Activated CD4-positive, alpha-beta T cell treated with anti-CD3 and anti-CD28 coated beads, Interleukin-2, amount 10 ng/mL, durations not matched to agents 7 days and 5 days (primary cell): Measurements from ENCODE around the gene PALM2AKAP2. TPM values are rescaled to one million over a fixed set of nuclear protein-coding genes. Genes with fewer than 3 reads are reported as not detected.

ENCODE experiments used
- CTCF ChIA-PET: fragments of 350-600 bp; sonication (Branson Sonifier 250); formaldehyde crosslinking; loops from one replicate; lab custom pipeline; 2021; ENCODE audit warnings: antibody characterized with exemption; lab: Charles Lee
- POLR2A ChIA-PET: fragments of 350-600 bp; sonication (Branson Sonifier 250); formaldehyde crosslinking; loops from one replicate; lab custom pipeline; 2021; ENCODE audit warnings: antibody characterized with exemption; lab: Charles Lee
- DNase-seq: peaks from one replicate; pipeline ENCODE4 v3.0.0-alpha.2; 2020
- H3K27ac Mint-ChIP-seq: one replicate; pipeline ENCODE4 v1.8.0; 2021; ENCODE audit warnings: mild to moderate bottlenecking, moderate library complexity, mixed read lengths
- H3K27me3 Mint-ChIP-seq: one replicate; pipeline ENCODE4 v1.8.0; 2021; ENCODE audit warnings: mixed read lengths
- H3K36me3 Mint-ChIP-seq: one replicate; pipeline ENCODE4 v1.8.0; 2021; ENCODE audit warnings: low read depth, mixed read lengths
- H3K4me1 Mint-ChIP-seq: one replicate; pipeline ENCODE4 v1.8.0; 2021; ENCODE audit warnings: mixed read lengths
- H3K4me3 Mint-ChIP-seq: one replicate; pipeline ENCODE4 v1.8.0; 2021; ENCODE audit warnings: mild to moderate bottlenecking, moderate library complexity, mixed read lengths
- H3K9me3 Mint-ChIP-seq: one replicate; pipeline ENCODE4 v1.8.0; 2021; ENCODE audit warnings: mixed read lengths
- total RNA-seq, 2 experiments: library from RNA; stranded (reverse); gene quantifications; one replicate each; pipeline ENCODE4 v1.2.3, GENCODE V29; 2021

PALM2AKAP2 gene
- total RNA-seq, 2 experiments from 2014 or later, result 0.19 TPM; not detected in 1

DNA sequence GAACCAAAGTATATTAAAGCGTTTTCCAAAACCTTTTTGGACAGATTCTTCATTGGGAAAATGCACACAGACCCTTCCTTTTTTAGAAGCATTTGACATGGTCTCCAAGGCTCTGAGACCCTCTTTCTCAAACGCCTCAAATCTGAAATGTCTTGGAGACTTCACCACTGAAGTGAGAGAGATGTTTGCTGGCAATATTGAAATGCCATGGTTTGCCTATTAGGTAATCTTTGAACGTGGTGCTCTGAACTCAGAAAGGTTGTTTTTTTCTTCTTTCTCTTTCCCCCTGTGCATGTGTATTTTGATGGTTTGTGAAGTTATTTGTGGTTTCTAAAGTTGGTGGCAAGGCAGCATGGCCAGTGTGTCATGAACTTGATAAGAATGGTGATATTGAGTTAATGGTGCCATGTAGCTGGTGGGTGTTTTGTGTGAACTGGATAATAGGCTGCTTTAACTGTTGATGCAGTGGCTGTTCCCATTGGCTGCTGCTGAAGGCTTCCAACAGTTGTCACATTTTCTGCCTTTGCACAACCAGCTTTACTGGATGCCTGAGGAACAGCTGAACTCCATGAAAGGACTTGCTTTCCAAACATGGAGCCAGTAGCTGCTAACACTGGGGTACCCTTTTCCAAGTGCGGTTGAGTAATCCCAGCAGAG lies 1.7 kb downstream of the PALM2AKAP2 start:
- Mint-ChIP-seq H3K4me3 (no peak overlapping the region), H3K36me3 (no peaks in the 10 kb centered on the region), H3K4me1 (peaks cover 2% of the 10 kb centered on the region), H3K27me3 (peaks cover 49% of the 10 kb centered on the region), H3K9me3 (no peaks in the 10 kb centered on the region), H3K27ac (no peak overlapping the region)
- ChIA-PET POLR2A (no interaction called here), CTCF (no interaction called here)
- no peak for DNase-seq

DNA sequence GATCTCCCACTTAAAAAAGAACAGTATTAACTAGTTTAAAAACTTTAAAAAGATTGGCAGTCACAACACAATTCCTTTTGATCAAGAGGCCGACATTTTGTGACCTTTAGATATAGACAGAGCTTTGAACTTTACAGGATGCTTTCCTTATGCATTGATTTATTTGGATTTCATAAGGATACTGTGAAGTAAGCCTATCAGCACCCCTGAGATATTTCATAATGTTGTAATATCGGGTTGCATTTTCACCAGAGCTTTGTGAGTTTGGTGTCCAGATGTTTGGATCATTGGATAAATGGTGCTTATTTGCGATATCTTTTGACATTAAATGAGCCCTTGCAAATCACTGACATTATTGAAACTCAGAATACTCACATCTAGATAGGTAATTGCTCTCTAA lies 7.7 kb downstream of the PALM2AKAP2 start:
- CTCF ChIA-PET, result no interaction called here
- Mint-ChIP-seq H3K27ac (no peak overlapping the region), H3K4me1 (no peaks in the 10 kb centered on the region), H3K4me3 (no peak overlapping the region), H3K36me3 (no peaks in the 10 kb centered on the region), H3K27me3 (peaks cover 13% of the 10 kb centered on the region), H3K9me3 (no peaks in the 10 kb centered on the region)
- POLR2A ChIA-PET, result no interaction called here
- DNase-seq, result no peak

DNA sequence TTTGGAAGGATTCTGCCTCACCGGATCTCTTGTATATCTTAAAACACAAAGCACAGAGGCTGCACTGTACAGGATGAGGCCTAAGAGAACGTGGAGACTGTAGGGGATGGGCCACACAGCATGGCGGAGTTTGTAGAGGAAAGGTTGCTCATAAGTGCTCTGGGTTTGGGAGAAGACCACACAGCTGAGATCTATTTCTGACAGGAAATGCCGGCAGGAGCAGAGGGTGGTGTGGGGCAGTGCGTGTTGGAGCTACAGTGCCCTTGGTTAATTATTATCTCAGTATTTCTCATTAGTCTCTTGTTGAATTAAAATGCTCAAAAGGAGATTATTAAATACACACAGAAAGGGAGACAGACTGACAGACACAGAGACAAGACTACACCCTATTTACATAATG lies 9.6 kb downstream of the PALM2AKAP2 start:
- no peak overlapping the region for H3K4me3 Mint-ChIP-seq
- ChIA-PET CTCF (no interaction called here), POLR2A (no interaction called here)
- H3K4me1 Mint-ChIP-seq, result no peaks in the 10 kb centered on the region
- no peaks in the 10 kb centered on the region for H3K9me3 Mint-ChIP-seq
- no peak overlapping the region for H3K27ac Mint-ChIP-seq
- no peaks in the 10 kb centered on the region for H3K36me3 Mint-ChIP-seq
- no peak for DNase-seq
- H3K27me3 Mint-ChIP-seq, result peaks cover 13% of the 10 kb centered on the region

DNA sequence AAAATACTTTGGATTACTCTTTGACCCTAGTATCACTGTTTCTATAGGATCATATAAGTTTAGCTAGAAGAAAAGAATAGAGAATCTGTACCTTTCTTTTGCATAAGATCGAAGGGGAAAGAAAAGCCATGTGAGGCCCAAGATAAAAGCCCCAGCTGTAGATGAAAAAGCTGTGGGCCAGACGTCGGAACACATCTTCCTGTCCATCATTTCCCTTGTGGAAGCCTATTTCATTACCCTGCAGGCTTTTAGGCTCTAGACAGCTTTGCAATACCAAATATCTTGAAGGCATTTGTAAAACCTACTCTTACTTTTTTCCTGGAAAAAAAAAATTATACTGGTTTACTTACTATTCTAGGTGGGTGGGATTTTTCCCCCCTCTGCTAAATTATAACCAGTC lies 10.0 kb downstream of the PALM2AKAP2 start:
- Mint-ChIP-seq H3K27me3 (peaks cover 13% of the 10 kb centered on the region), H3K36me3 (no peaks in the 10 kb centered on the region), H3K4me1 (no peaks in the 10 kb centered on the region), H3K9me3 (no peaks in the 10 kb centered on the region), H3K27ac (no peak overlapping the region), H3K4me3 (no peak overlapping the region)
- CTCF ChIA-PET, result no interaction called here
- POLR2A ChIA-PET, result no interaction called here
- no peak for DNase-seq

DNA sequence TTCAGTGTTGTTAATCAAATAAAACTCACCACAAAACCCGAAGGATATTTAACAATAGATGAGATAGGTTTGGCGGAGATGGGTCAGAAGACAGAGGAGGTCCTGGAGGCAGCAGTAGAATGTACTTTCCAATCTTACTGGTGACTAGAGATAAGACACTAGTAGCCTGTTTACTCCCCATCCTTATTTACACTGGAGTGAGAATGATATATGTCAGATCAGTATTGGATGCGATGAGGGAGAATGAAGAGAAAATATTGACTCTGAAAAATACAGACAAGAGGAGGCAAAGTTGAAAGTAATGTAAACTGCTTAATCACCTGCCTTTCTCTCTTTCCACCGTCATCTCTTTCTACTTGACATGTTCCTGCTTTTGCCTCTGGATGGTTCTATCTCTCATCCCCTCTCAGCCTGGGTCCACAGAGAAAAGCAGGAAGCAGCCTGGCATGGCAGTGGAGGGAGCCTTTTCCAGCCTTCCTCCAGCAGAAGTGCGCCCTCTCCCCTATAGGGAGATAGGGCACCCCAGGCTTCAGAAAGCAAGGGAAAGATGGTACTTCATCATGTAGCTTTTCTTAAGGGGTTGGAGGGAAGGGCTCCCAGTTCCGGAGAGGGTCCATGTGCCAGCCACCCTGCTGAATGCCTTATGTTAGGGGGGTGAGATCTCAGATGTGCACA lies 11.1 kb downstream of the PALM2AKAP2 start:
- ChIA-PET CTCF (interaction anchor here (0.5 kb wide), 1 partner anchor 841 kb away, joined by 5 read pairs; no protein-coding TSS in a partner anchor), POLR2A (no interaction called here)

DNA sequence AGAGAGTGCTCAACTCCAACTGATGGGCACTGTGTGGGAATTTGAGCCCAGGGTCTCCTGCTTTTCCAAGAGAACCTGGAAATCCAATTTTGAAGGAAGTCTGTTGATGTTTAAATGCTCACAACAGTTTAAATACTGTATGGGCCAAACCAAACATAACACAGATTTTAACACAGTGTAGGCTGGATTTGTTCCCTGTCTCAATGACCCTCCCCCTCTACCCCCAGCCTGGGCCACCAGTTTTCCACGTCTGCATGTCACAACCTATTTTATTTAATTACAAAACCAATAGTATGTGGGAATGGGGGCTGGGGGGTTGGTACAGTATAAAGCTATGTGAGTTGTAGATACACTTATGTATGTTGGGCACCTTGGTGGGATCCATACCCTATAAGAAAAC lies 11.7 kb downstream of the PALM2AKAP2 start:
- DNase-seq, result no peak
- H3K4me1 Mint-ChIP-seq, result no peaks in the 10 kb centered on the region
- no peak overlapping the region for H3K4me3 Mint-ChIP-seq
- H3K9me3 Mint-ChIP-seq, result no peaks in the 10 kb centered on the region
- H3K36me3 Mint-ChIP-seq, result no peaks in the 10 kb centered on the region
- ChIA-PET POLR2A (no interaction called here), CTCF (interaction anchor here (0.5 kb wide), 1 partner anchor 842 kb away, joined by 5 read pairs; no protein-coding TSS in a partner anchor)
- no peak overlapping the region for H3K27ac Mint-ChIP-seq
- peaks cover 13% of the 10 kb centered on the region for H3K27me3 Mint-ChIP-seq

More for the DNA sequence above, 11.1 kb downstream of the PALM2AKAP2 start:
- peaks cover 13% of the 10 kb centered on the region for H3K27me3 Mint-ChIP-seq
- no peak overlapping the region for H3K27ac Mint-ChIP-seq
- DNase-seq, result no peak
- no peak overlapping the region for H3K4me3 Mint-ChIP-seq
- no peaks in the 10 kb centered on the region for H3K9me3 Mint-ChIP-seq
- H3K4me1 Mint-ChIP-seq, result no peaks in the 10 kb centered on the region
- no peaks in the 10 kb centered on the region for H3K36me3 Mint-ChIP-seq

DNA sequence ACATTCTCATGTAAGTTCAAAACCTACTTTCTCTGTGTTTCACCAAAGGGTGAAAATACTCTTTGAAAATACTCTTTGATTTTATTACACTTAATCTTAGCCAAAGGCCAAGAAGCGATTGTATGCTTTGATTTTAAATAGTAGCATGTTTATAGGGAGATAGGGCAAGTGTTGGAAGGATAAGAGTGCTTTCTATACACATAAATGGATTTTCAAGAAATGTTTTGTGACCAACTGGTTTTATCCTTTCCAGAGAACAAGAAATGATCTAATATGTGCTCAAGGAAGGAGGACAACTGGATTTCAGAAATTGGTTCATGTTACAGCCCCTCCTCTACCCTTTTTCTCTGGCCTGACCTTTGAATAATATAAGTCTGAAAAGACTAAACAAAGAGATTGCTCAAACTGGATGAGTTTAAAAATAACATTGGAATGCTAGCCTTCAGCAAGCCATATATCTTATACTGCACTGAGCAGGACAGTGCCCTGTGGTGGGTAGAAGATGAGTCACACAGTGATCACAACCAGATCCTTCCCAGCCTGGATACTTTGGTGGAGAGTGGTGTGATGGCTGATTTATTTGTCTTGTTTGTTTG lies 13.1 kb downstream of the PALM2AKAP2 start:
- Mint-ChIP-seq H3K4me1 (no peaks in the 10 kb centered on the region), H3K36me3 (no peaks in the 10 kb centered on the region), H3K27ac (no peak overlapping the region), H3K9me3 (no peaks in the 10 kb centered on the region), H3K27me3 (peaks cover 13% of the 10 kb centered on the region), H3K4me3 (no peak overlapping the region)
- POLR2A ChIA-PET, result no interaction called here
- DNase-seq, result no peak
- CTCF ChIA-PET, result no interaction called here

DNA sequence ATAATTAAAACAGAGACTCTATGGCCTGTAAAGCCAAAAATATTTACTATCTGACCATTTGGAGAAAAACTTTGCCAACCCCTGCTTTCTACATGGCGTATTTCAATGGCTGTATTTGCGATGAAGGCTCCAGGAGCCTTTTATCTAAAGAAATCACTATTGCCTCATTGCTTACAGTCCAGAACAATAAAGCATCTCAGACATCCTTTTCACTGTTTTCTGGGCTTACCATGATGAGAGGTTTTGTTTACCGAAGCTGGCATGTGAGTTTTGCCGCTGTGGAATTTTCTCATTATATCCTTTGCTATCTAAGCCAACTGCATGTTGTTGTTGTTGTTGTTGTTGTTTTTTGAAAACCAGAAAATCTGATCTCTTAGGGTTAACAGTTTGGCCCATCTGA lies 13.9 kb downstream of the PALM2AKAP2 start:
- no peaks in the 10 kb centered on the region for H3K4me1 Mint-ChIP-seq
- no peak overlapping the region for H3K4me3 Mint-ChIP-seq
- no peak for DNase-seq
- ChIA-PET POLR2A (no interaction called here), CTCF (no interaction called here)
- no peak overlapping the region for H3K27ac Mint-ChIP-seq
- no peaks in the 10 kb centered on the region for H3K36me3 Mint-ChIP-seq
- no peaks in the 10 kb centered on the region for H3K9me3 Mint-ChIP-seq
- H3K27me3 Mint-ChIP-seq, result peaks cover 13% of the 10 kb centered on the region

DNA sequence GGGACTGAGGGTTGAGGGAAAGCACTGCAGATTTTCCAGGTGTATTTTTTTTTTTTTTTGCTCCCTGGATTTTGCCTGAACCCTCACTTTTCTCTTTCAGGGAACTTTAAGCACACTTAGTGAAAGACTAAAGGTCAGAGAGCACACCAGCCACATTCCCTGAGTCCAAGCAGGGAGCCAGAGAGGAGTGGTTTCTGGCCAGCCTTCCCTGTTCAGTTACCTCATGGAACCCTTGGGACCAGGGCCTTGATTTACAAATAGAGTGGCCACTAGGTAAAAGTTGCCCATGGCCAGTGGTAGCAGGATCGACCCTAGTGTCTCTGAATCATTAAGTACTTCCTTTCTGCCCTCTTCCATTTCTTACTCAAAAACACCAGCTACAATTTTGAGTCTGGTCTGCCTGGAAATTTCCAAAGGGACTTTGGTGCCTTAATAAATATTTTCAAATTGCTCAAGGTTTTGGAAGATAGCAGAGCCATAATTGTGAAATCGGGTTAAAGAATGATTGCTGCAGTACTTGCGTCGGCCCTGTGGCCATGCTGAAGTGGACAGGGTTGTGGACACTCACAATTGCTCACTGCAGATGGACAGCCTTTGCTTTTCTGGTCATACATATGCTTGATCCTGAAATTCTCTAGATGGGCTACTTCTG lies 14.5 kb downstream of the PALM2AKAP2 start:
- ChIA-PET CTCF (no interaction called here), POLR2A (no interaction called here)
- peaks cover 13% of the 10 kb centered on the region for H3K27me3 Mint-ChIP-seq
- H3K27ac Mint-ChIP-seq, result no peak overlapping the region
- H3K4me3 Mint-ChIP-seq, result no peak overlapping the region
- no peaks in the 10 kb centered on the region for H3K4me1 Mint-ChIP-seq
- H3K9me3 Mint-ChIP-seq, result no peaks in the 10 kb centered on the region
- H3K36me3 Mint-ChIP-seq, result no peaks in the 10 kb centered on the region
- DNase-seq, result no peak

DNA sequence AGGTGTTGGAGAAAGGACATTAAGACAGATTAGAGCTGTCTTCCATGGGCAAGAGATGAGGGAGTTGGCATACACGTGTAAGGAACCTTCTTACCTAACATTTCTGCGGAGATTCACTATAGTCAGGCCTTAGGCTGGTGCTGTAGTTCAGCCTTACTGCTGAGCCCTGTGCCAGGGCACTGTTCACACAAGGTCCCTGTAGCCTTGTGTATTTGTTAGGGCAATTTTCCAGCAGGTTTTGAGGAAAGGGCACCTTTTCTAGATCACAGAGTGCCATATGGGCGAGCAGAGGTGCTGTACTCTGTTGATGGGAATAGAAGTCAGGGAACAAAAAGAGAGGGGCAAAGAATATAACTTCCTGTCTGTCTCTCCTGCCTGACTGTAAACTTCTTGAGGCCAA lies 15.6 kb downstream of the PALM2AKAP2 start:
- ChIA-PET POLR2A (no interaction called here), CTCF (no interaction called here)
- H3K4me1 Mint-ChIP-seq, result no peaks in the 10 kb centered on the region
- H3K36me3 Mint-ChIP-seq, result no peaks in the 10 kb centered on the region
- no peak overlapping the region for H3K4me3 Mint-ChIP-seq
- H3K27me3 Mint-ChIP-seq, result peaks cover 13% of the 10 kb centered on the region
- no peak for DNase-seq
- no peak overlapping the region for H3K27ac Mint-ChIP-seq
- no peaks in the 10 kb centered on the region for H3K9me3 Mint-ChIP-seq

DNA sequence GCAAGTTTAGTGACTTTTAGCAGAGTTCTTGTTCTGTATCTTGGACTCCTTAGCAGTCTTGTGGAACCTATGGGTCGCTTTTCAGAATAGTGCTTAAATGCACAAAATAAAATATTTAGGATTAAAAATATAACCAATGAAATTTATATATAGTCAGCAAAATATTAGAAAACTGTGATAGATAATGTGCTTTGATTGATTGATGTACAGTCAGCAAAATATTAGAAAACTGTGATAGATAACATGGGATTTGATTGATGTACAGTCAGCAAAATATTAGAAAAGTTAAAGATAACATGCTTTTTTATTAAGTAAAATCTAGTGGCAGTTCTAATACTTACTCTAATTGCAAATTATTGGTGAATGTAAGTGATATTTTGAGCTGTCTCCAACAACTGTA lies 16.1 kb downstream of the PALM2AKAP2 start:
- Mint-ChIP-seq H3K4me1 (no peaks in the 10 kb centered on the region), H3K27me3 (peaks cover 13% of the 10 kb centered on the region), H3K36me3 (no peaks in the 10 kb centered on the region), H3K9me3 (no peaks in the 10 kb centered on the region), H3K27ac (no peak overlapping the region), H3K4me3 (no peak overlapping the region)
- CTCF ChIA-PET, result no interaction called here
- POLR2A ChIA-PET, result no interaction called here
- DNase-seq, result no peak

DNA sequence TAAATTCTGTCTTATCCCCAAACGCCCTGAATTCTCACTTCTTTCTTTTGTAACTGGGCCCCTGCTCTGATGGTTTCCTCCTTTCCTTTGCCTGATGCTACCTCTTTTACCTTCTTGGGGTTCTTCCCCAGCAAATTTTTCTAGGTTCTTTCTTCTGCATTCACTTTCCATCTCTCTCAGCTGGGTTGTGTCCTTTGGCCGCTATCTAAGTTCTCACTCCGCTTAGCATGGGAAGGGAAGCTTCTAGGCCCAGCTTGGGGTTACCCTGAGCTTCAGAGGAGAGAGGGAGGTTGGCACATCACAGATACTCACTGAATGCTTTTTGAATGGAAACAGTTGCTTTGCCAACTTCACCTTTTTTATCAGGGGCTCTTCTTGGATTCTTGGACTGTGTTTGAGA lies 17.0 kb downstream of the PALM2AKAP2 start:
- no peaks in the 10 kb centered on the region for H3K9me3 Mint-ChIP-seq
- ChIA-PET POLR2A (no interaction called here), CTCF (no interaction called here)
- no peak overlapping the region for H3K4me3 Mint-ChIP-seq
- H3K4me1 Mint-ChIP-seq, result no peaks in the 10 kb centered on the region
- H3K36me3 Mint-ChIP-seq, result no peaks in the 10 kb centered on the region
- no peak for DNase-seq
- H3K27ac Mint-ChIP-seq, result no peak overlapping the region
- H3K27me3 Mint-ChIP-seq, result peaks cover 16% of the 10 kb centered on the region

DNA sequence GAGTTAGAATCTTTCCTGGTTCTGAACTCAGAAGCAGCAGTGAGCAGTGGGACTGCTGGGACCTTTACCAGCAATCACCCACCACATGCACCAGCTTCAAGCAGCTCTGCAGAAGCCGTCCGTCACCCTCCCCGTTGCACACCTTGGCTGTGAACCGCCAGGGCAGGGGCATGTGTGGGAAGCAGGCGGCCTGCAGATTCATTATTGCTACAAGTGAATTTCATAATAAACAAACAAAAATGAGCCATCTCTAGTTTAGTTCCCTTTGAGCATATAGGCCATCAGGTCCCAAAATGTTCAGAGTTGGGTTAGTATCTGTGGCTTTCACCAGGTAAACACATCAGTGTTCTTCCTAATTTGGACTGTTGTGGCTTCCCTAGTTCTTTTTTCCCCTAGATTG lies 17.5 kb downstream of the PALM2AKAP2 start:
- no peaks in the 10 kb centered on the region for H3K36me3 Mint-ChIP-seq
- ChIA-PET CTCF (no interaction called here), POLR2A (no interaction called here)
- H3K4me1 Mint-ChIP-seq, result no peaks in the 10 kb centered on the region
- no peak overlapping the region for H3K27ac Mint-ChIP-seq
- H3K27me3 Mint-ChIP-seq, result peaks cover 14% of the 10 kb centered on the region
- H3K4me3 Mint-ChIP-seq, result no peak overlapping the region
- no peaks in the 10 kb centered on the region for H3K9me3 Mint-ChIP-seq
- no peak for DNase-seq
